Mucosa of gallbladder (tissue), 1 donor: Measurements from ENCODE around the gene TAS2R60. TPM values are rescaled to one million over a fixed set of nuclear protein-coding genes. Genes with fewer than 3 reads are reported as not detected.
A peak's percentile ranks its signal among the peaks of the same experiment; 100 is the strongest.
"Not testable (repeated sequence)": the region's sequence is repeated elsewhere in the genome, so short reads cannot be mapped to it uniquely, and the experiment has no call there.

ENCODE experiments used
- DNase-seq: peaks from one replicate; pipeline ENCODE4 v3.0.0-alpha.2; 2020; ENCODE audit warnings: low spot score
- total RNA-seq: library from RNA; stranded (reverse); gene quantifications from one replicate; pipeline ENCODE4 v1.2.1, GENCODE V29; 2021
- donor health status: DM: no; HTN: no; CAD: no.

TAS2R60 gene
- total RNA-seq, 1 donor from 2014 or later = not detected

GRCh38 chr7:143477501-143478150, 34.4 kb downstream of the TAS2R60 start, which contains the start of gene TAS2R41:
Gene TAS2R41 (plus strand): TSS chr7:143477873. CDS start chr7:143477873, 0 bp downstream.
- DNase-seq = no peak

DNA sequence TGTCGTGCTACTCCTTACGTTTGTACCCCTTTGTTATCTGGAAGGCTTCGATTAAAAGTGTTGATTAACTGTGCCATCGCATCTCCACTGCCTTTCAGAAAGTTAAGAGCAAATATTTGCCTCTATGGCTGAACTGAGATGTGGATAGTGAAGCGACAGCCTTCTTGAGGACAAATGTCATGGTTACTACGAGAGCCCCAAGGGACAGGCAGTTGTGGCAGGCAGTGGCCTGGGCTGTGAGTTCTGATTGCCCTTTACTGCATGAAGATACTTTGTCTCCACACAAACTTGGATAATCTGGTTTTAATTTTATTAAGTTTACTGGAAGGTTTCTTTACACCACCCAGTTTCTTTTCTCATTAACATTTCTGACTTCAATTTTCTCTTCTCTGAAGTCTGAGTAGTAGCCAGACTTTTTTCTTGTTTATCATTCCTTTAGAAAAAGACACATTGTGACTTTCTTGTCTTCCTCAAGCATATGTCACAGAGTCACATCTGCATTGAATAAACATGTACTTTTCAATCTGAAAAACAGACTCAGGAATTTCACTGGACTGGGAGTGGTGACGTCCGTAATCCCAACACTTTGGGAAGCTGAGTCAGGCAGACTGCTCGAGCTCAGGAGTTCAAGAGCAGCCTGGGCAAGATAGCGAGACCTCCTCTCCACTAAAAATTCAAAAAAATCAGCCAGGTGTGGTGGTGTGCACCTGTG, 36.0 kb downstream of the TAS2R60 start:
- DNase-seq = no peak

- no peak for DNase-seq
These were observed 37.2 kb downstream of the TAS2R60 start for GRCh38 chr7:143480501-143480900.

DNA sequence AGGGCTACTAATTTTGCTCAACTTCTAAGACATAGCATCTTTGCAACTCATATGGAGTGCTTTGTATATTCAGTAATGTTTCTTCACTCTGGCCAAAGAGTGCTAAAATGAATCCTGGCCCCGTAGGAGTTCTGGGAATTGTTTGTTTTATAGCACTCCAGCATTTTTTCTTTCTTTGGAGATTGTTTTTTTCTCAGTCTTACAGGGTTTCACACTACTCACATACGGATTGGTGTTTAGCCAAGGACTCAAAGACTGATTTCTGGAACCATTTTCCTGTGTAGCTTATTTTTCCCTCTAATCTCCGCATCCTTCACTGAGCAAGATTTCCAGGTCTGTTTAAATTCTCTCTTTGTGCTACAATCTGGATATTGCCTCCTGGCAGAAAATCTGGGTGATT, 40.9 kb downstream of the TAS2R60 start:
- DNase-seq = no peak

- DNase-seq = no peak
These were observed 41.8 kb downstream of the TAS2R60 start for GRCh38 chr7:143485094-143485493.

DNA sequence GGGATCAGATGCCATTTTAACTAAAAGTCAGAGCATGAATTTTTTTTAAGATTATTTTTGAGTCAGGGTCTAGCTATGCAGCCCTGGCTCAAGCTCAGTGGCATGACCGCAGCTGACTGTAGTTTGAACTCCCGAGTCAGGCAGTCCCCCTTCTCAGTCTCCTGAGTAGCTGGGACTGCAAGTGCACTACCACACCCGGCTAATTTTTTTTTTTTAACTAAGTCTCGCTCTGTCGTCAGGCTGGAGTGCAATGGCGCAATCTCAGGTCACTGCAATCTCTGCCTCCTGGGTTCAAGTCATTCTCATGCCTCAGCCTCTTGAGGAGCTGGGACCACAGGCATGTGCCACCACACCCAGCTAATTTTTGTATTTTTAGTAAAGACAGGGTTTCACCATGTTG, 42.2 kb downstream of the TAS2R60 start:
- DNase-seq = no peak

DNA sequence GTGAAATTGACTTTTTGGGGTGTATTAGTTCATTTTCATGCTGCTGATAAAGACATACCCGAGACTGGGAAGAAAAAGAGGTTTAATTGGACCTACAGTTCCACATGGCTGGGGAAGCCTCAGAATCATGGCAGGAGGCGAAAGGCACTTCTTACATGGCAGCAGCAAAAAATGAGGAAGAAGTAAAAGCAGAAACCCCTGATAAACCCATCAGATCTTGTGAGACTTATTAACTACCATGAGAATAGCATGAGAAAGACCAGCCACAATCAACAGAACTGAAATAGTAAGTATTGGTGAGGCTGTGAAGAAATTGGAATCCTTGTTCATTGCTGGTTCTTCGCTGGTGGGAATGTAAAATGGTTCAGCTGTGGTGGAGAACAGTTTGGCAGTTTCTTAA, 43.0 kb downstream of the TAS2R60 start:
- DNase-seq = not testable (repeated sequence)

- DNase-seq = no peak
These were observed 43.8 kb downstream of the TAS2R60 start for GRCh38 chr7:143487061-143487460.

- DNase-seq = peak; percentile 69
These were observed 44.3 kb downstream of the TAS2R60 start for GRCh38 chr7:143487566-143487965.

GRCh38 chr7:143490717-143491306, 47.6 kb downstream of the TAS2R60 start:
- no peak for DNase-seq

- no peak for DNase-seq
These were observed 48.8 kb downstream of the TAS2R60 start for GRCh38 chr7:143492043-143492471.

DNA sequence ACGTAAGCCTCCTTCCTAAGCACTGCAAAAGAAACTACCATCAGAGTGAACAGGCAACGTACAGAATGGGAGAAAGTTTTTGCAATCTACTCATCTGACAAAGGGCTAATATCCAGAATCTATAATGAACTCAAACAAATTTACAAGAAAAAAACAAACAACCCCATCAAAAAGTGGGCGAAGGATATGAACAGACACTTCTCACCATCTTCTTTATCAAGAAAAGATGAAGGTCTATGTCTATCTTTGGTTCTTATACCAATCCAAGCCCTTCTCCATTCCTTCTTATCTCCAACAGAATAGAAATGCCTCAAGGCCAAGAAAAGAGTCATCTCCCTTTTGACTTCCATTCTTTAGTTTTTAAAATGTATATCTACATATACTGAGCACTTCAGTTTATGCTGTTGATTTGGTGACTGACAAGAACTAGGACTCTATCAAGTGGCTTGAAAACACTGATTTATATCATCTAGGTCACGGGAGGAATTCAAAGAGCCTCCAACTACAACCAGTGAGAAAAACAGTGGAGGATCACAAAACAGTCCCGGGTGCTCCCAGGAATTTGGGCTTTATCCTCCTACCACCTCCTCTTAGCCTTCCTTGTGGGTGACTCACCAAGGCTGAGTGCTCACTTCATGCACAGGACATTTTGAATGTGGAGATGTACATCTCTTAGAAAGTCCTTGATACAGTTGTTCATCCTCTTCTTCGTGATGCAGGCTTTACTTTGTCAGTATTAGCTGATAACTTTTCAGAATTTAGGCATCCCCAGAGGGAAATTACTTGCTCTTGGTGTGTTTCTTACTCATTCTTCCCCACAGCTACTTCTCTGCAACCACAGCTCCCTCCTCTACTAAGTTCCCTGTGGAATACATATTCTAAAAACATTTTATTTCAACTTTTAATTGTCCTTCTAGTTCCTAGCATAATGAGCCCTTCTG, 49.8 kb downstream of the TAS2R60 start:
- DNase-seq = no peak

DNA sequence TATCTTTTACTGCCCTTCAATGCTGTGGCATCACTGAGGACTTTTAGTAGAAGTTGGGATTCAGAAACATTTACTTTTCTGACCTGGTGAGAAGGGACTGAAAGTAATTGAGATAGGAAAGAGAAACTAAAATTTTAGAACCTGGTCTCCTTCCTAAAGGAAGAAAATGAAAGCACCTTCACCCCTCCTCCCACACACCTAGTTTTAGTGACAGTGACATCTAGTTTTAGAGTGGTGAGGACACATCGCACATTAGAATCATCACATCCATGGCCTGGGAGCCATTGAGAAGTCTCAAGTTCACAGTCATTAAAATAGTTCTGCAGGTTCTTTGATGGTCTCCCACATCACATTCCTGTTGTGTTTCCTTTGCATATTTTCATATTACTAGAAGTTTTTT, 50.5 kb downstream of the TAS2R60 start:
- no peak for DNase-seq

Other genes with a start within 250 kb of the TAS2R60 start
- gene TAS2R40, start 221.4 kb upstream of the TAS2R60 start, total RNA-seq = not detected
- gene GSTK1, start 180.0 kb upstream of the TAS2R60 start, total RNA-seq = 252 TPM
- gene TMEM139, start 158.5 kb upstream of the TAS2R60 start, total RNA-seq = 47.8 TPM
- gene CASP2, start 155.1 kb upstream of the TAS2R60 start, total RNA-seq = 38.7 TPM
- 1.2 TPM for gene CLCN1, start 127.3 kb upstream of the TAS2R60 start, total RNA-seq
- gene FAM131B, start 80.7 kb upstream of the TAS2R60 start, total RNA-seq = 6.6 TPM
- gene ZYX, start 62.1 kb upstream of the TAS2R60 start, total RNA-seq = 276 TPM
- 38.0 TPM for gene EPHA1, start 34.6 kb upstream of the TAS2R60 start, total RNA-seq
- gene TAS2R41, start 34.4 kb downstream of the TAS2R60 start, total RNA-seq = not detected
- 0.63 TPM for gene CTAGE15, start 128.3 kb downstream of the TAS2R60 start, total RNA-seq
- gene TCAF2, start 177.5 kb downstream of the TAS2R60 start, total RNA-seq = 8.9 TPM